HepG2 (cell line): ENCODE data around the gene ACSL3. TPM values are rescaled to one million over a fixed set of nuclear protein-coding genes. Genes with fewer than 3 reads are reported as not detected.

Experiments
- BCL6 ChIP-seq: IDR thresholded peaks from 2 replicates; pipeline ENCODE4 v1.6.1; 2016; ENCODE audit warnings: missing genetic modification reagents, missing compliant biosample characterization
- DPF2 ChIP-seq: sonication (generic); formaldehyde crosslinking; IDR thresholded peaks from 2 replicates; pipeline ENCODE4 v1.4.0; 2020; ENCODE audit warnings: mild to moderate bottlenecking, low read depth, missing genetic modification reagents, borderline replicate concordance
- REPIN1 ChIP-seq: sonication (generic); formaldehyde crosslinking; IDR thresholded peaks from 2 replicates; pipeline ENCODE4 v1.8.0; 2022; ENCODE audit warnings: missing genetic modification reagents, low read depth, mild to moderate bottlenecking, borderline replicate concordance
- TEAD3 ChIP-seq: optimal IDR thresholded peaks from 2 replicates; pipeline ENCODE3; 2016; ENCODE audit warnings: borderline replicate concordance
- ZFP90 ChIP-seq: sonication (generic); formaldehyde crosslinking; IDR thresholded peaks from 2 replicates; pipeline ENCODE4 v1.8.0; 2022; ENCODE audit warnings: missing genetic modification reagents, mild to moderate bottlenecking, inconsistent platforms, borderline replicate concordance
- ZNF136 ChIP-seq: sonication (generic); formaldehyde crosslinking; IDR thresholded peaks from 2 replicates; pipeline ENCODE4 v1.8.1; 2022; ENCODE audit warnings: low read depth, mild to moderate bottlenecking, moderate library complexity, missing genetic modification reagents
- ZNF160 ChIP-seq: sonication (generic); formaldehyde crosslinking; IDR thresholded peaks from 2 replicates; pipeline ENCODE4 v1.8.0; 2022; ENCODE audit warnings: mild to moderate bottlenecking, inconsistent platforms, missing genetic modification reagents
- ZNF24 ChIP-seq: fragments of 450-650 bp; IDR thresholded peaks from 2 replicates; pipeline ENCODE4 v1.6.1; 2017; ENCODE audit warnings: antibody characterized with exemption, mild to moderate bottlenecking
- ZNF432 ChIP-seq: sonication (generic); formaldehyde crosslinking; IDR thresholded peaks from 2 replicates; pipeline ENCODE4 v1.5.0; 2020; ENCODE audit warnings: missing genetic modification reagents, mild to moderate bottlenecking, borderline replicate concordance
- ZNF550 ChIP-seq: sonication (generic); formaldehyde crosslinking; IDR thresholded peaks from 2 replicates; pipeline ENCODE4 v1.4.0; 2020; ENCODE audit warnings: mild to moderate bottlenecking, missing genetic modification reagents, borderline replicate concordance
- ZNF556 ChIP-seq: sonication (generic); formaldehyde crosslinking; IDR thresholded peaks from 2 replicates; pipeline ENCODE4 v1.4.0; 2020; ENCODE audit warnings: mild to moderate bottlenecking, missing genetic modification reagents, borderline replicate concordance
- ZNF709 ChIP-seq: sonication (generic); formaldehyde crosslinking; IDR thresholded peaks from 2 replicates; pipeline ENCODE4 v1.5.0; 2020; ENCODE audit warnings: mild to moderate bottlenecking, missing genetic modification reagents
- ZNF768 ChIP-seq: sonication (generic); formaldehyde crosslinking; IDR thresholded peaks from 2 replicates; pipeline ENCODE4 v1.4.0; 2020; ENCODE audit warnings: missing genetic modification reagents
- ZNF792 ChIP-seq: IDR thresholded peaks from 2 replicates; pipeline ENCODE4 v1.6.1; 2016
- polyA plus RNA-seq, 8 experiments: library from polyadenylated mRNA; depleted of rRNA in 3 of 8; stranded (reverse) in 7 of 8; unstranded in 1 of 8; fragments of >200 nt; fragmentation: Illumina TruSeq in 4 of 8; extraction: Trizol in 4 of 8; gene quantifications; 2 replicates each; pipeline versions ENCODE4 v1.2.1 to v1.2.3, GENCODE V29; 2011 to 2016; ENCODE audit warnings: low read depth in 4 of 8, missing spikeins in 1 of 8, mixed read lengths in 1 of 8; ENCODE audit not compliant: insufficient read depth in 1 of 8
- total RNA-seq, 5 experiments: library from RNA; depleted of rRNA; stranded (reverse); fragments of >200 nt; fragmentation: Illumina TruSeq; extraction: Trizol; gene quantifications; 2 replicates each; pipeline ENCODE4 v1.2.3, GENCODE V29; 2016; ENCODE audit warnings: low read depth in 1 of 5
- TF ChIP-seq, protein P1 (sequence below): sonication (generic); formaldehyde crosslinking; IDR thresholded peaks from 2 replicates; pipeline ENCODE4 v1.4.0; 2020; ENCODE audit warnings: missing genetic modification reagents
- TF ChIP-seq, protein P2 (sequence below): conservative IDR thresholded peaks from 2 replicates; pipeline ENCODE4 v1.6.1; 2018; ENCODE audit warnings: missing genetic modification reagents
- TF ChIP-seq, protein P3 (sequence below): IDR thresholded peaks from 2 replicates; pipeline ENCODE4 v1.6.1; 2016; ENCODE audit warnings: missing compliant biosample characterization, missing genetic modification reagents, borderline replicate concordance
- TF ChIP-seq, protein P4 (sequence below): sonication (generic); formaldehyde crosslinking; IDR thresholded peaks from 2 replicates; pipeline ENCODE4 v1.4.0; 2020; ENCODE audit warnings: mild to moderate bottlenecking, missing genetic modification reagents, borderline replicate concordance

The ACSL3 gene
- total and polyA plus RNA-seq, 2 of the 13 experiments (the other 11 are each of a cell fraction or from before 2014, with no cell fraction given): 305 to 365 TPM

DNA sequence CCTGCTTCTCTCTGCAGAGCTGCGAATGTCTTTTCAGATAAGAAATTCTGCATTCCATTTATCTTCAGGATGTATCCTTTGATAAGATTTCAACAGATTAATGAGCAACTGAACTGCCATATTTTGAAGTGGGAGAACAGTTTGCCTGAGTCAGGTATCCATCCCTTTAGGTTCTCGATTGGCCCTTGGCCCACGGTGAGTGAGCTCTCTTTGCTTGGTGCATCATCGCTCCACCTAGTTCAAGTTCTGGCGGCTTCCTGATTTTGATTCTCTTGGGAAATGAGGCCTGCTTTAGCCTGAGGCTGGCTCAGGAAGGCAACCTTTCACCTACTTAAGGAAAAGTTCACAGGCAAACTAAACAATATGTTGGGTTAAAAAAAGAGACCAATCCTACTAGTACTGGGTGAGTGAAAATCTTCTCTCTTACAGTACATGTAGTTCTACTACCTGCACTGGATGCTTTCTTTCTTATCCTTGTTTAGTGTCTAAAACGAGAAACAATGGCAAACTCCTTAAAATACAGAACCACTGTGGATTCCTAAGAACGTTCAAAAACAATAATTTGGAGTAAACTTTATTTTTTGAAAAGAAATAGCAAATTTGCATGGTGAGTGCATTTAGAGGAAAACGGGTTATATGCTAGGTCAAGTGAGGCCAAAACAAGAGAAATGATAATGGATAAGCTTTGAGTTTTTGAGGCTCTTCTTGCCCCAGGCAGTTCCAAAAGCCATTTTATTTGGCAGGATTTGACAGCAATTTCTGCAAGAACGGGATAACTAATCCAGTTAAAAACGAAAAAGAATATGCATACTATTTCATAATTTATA lies 837 bp upstream of the ACSL3 start (continued):
- TF ChIP-seq, protein P1, sequence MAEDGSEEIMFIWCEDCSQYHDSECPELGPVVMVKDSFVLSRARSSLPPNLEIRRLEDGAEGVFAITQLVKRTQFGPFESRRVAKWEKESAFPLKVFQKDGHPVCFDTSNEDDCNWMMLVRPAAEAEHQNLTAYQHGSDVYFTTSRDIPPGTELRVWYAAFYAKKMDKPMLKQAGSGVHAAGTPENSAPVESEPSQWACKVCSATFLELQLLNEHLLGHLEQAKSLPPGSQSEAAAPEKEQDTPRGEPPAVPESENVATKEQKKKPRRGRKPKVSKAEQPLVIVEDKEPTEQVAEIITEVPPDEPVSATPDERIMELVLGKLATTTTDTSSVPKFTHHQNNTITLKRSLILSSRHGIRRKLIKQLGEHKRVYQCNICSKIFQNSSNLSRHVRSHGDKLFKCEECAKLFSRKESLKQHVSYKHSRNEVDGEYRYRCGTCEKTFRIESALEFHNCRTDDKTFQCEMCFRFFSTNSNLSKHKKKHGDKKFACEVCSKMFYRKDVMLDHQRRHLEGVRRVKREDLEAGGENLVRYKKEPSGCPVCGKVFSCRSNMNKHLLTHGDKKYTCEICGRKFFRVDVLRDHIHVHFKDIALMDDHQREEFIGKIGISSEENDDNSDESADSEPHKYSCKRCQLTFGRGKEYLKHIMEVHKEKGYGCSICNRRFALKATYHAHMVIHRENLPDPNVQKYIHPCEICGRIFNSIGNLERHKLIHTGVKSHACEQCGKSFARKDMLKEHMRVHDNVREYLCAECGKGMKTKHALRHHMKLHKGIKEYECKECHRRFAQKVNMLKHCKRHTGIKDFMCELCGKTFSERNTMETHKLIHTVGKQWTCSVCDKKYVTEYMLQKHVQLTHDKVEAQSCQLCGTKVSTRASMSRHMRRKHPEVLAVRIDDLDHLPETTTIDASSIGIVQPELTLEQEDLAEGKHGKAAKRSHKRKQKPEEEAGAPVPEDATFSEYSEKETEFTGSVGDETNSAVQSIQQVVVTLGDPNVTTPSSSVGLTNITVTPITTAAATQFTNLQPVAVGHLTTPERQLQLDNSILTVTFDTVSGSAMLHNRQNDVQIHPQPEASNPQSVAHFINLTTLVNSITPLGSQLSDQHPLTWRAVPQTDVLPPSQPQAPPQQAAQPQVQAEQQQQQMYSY: no peak
- TF ChIP-seq ZNF556 (CRISPR knock-in tag) (peak; percentile 72; the same call in 1 of the 2 replicates), ZNF768 (CRISPR knock-in tag) (no peak), ZNF709 (CRISPR knock-in tag) (no peak), ZNF136 (CRISPR knock-in tag) (no peak), ZNF792 (CRISPR knock-in tag) (0 out of 2 replicates have a peak, but pooled peaks have one; percentile 22), ZNF24 (no peak), ZFP90 (CRISPR knock-in tag) (peak; percentile 31; the same call in 1 of the 2 replicates), TEAD3 (no peak), ZNF550 (CRISPR knock-in tag) (no peak), REPIN1 (CRISPR knock-in tag) (no peak), ZNF432 (CRISPR knock-in tag) (no peak), BCL6 (CRISPR knock-in tag) (peak; percentile 77), ZNF160 (no peak), DPF2 (CRISPR knock-in tag) (no peak)
- TF ChIP-seq, protein P2, sequence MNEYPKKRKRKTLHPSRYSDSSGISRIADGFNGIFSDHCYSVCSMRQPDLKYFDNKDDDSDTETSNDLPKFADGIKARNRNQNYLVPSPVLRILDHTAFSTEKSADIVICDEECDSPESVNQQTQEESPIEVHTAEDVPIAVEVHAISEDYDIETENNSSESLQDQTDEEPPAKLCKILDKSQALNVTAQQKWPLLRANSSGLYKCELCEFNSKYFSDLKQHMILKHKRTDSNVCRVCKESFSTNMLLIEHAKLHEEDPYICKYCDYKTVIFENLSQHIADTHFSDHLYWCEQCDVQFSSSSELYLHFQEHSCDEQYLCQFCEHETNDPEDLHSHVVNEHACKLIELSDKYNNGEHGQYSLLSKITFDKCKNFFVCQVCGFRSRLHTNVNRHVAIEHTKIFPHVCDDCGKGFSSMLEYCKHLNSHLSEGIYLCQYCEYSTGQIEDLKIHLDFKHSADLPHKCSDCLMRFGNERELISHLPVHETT (CRISPR knock-in tag): no peak
- TF ChIP-seq, protein P3, sequence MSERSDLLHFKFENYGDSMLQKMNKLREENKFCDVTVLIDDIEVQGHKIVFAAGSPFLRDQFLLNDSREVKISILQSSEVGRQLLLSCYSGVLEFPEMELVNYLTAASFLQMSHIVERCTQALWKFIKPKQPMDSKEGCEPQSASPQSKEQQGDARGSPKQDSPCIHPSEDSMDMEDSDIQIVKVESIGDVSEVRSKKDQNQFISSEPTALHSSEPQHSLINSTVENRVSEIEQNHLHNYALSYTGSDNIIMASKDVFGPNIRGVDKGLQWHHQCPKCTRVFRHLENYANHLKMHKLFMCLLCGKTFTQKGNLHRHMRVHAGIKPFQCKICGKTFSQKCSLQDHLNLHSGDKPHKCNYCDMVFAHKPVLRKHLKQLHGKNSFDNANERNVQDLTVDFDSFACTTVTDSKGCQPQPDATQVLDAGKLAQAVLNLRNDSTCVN (CRISPR knock-in tag): no peak
- TF ChIP-seq, protein P4, sequence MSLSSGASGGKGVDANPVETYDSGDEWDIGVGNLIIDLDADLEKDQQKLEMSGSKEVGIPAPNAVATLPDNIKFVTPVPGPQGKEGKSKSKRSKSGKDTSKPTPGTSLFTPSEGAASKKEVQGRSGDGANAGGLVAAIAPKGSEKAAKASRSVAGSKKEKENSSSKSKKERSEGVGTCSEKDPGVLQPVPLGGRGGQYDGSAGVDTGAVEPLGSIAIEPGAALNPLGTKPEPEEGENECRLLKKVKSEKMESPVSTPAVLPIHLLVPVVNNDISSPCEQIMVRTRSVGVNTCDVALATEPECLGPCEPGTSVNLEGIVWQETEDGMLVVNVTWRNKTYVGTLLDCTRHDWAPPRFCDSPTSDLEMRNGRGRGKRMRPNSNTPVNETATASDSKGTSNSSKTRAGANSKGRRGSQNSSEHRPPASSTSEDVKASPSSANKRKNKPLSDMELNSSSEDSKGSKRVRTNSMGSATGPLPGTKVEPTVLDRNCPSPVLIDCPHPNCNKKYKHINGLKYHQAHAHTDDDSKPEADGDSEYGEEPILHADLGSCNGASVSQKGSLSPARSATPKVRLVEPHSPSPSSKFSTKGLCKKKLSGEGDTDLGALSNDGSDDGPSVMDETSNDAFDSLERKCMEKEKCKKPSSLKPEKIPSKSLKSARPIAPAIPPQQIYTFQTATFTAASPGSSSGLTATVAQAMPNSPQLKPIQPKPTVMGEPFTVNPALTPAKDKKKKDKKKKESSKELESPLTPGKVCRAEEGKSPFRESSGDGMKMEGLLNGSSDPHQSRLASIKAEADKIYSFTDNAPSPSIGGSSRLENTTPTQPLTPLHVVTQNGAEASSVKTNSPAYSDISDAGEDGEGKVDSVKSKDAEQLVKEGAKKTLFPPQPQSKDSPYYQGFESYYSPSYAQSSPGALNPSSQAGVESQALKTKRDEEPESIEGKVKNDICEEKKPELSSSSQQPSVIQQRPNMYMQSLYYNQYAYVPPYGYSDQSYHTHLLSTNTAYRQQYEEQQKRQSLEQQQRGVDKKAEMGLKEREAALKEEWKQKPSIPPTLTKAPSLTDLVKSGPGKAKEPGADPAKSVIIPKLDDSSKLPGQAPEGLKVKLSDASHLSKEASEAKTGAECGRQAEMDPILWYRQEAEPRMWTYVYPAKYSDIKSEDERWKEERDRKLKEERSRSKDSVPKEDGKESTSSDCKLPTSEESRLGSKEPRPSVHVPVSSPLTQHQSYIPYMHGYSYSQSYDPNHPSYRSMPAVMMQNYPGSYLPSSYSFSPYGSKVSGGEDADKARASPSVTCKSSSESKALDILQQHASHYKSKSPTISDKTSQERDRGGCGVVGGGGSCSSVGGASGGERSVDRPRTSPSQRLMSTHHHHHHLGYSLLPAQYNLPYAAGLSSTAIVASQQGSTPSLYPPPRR (CRISPR knock-in tag): 0 out of 2 replicates have a peak, but pooled peaks have one; percentile 26
